RPMI8226 (cell line): ENCODE data around the gene PKP4.
A peak's percentile ranks its signal among the peaks of the same experiment; 100 is the strongest.

Experiments used
- DNase-seq: peaks from one replicate; pipeline ENCODE4 v3.0.0-alpha.2; 2015

PKP4 gene

DNA sequence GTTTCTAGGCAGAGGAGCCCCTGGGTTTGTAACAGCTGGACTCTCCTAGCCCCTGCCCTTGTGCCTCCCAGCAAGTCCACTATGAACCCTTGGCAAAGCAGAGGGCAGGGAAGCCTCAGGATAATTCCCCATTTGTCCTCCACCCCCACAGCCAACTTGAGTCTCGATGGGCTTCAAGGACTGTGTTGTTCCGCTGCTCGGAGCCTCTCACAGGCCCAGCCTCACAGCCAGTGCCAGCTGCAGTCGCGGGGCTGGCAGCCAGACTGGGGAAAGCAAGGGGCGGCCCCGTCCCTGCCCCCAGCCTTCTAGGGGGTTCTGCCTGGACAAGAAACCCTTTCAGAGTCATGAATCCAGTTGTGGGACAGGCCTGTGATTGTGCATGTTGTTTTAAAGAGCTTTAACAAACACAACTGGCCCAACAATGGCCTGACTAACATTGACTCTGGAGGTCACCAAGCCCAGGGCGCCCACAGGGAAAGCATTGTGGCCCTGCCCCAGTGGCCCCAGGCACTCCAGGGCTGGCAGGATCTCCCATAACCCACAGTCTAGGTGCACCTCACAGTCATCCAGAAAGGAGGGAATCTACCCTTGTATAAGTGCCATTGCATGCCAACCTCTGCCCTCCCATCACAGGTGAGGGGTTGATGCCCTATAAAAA lies 266.6 kb downstream of the PKP4 start:
- DNase-seq, result no peak

DNA sequence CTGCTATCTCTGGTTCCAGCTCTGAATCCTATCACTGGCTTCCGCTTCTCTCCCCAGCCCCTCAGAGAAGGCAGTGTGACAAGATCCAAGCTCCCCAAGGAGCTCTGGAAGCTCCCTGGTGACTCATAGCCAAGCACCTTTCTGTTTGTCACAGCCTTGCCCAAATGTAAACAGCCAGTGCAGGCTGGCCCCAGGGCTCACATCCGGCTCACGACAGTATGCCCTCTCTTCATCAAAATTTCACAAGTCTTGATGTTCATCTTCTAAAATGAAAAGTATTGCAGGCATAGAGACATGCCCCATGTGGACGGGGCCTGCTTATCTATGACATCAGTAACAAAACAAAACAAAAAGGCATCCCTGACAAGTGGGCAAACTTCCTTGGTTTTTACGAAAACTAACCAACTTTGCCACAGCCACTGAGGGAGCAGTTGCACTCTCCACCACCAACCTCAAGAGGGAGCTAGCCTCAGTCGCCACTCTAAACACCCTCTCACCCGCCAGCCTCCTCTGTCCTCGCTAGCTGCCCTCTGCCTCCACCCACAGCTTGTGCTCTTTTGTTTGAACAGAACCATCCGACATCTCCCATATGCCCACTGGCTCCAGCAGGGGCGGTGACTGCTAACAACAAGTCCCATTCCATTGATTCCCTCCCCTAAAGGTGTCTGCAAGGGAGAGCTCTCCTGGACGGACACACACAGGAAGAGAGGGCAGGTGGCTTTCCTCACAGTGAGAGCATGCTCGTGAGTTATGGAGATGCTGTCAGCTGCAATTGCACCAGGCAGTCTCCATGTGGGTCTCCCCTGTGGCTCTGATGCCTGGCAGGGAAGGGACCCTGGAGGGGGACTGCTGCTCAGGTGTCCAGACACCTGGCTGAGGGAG lies 267.4 kb downstream of the PKP4 start:
- no peak for DNase-seq

DNA sequence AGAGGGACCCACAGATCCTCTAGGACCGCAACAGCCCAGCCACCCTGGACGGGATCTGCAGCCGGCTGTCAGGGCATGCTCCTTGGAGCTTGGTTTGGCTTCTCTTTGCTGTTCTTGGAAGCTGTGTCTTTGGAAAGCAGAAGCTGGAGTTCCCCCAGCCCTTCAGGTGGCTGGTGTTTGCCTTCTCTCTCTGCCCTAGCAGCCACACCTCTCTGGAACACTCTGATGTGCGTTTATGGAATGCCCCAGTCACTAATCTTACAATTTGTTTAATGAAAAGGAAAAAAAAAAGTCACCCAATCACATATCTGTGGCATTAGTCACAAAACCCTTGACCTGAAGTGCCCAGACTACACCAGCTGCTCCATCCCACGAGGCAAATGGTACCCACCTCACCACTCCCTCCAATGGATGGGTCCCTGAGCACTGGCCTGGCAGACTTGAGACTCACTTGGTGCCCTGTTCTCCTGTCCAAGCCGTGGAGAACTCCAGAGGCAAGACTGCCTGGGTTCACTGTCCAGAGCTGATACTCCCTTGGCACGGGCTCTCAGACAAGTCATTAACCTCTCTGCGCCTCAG lies 268.1 kb downstream of the PKP4 start:
- DNase-seq, result no peak

DNA sequence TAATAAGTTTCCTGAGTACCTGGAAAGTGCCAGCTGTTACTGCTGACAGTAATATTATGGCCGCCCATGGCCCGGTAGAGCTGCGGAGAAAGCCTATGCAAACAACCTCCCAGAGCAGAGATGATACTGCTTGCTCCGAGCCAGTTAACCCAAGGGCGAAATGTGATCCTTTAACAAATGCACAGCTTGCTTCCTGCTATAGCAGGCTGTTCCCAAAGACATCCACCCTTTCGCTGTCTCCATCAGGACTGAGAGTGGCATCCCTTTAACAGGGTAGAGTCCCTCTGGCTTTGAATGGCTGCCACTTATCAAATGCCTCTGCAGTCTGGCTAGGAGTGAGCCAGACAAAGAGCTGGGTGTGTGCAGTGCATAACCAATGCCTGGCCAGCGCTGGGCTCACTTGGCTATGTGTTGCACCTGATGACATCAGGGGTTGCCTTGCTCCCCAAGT lies 268.7 kb downstream of the PKP4 start:
- no peak for DNase-seq

DNA sequence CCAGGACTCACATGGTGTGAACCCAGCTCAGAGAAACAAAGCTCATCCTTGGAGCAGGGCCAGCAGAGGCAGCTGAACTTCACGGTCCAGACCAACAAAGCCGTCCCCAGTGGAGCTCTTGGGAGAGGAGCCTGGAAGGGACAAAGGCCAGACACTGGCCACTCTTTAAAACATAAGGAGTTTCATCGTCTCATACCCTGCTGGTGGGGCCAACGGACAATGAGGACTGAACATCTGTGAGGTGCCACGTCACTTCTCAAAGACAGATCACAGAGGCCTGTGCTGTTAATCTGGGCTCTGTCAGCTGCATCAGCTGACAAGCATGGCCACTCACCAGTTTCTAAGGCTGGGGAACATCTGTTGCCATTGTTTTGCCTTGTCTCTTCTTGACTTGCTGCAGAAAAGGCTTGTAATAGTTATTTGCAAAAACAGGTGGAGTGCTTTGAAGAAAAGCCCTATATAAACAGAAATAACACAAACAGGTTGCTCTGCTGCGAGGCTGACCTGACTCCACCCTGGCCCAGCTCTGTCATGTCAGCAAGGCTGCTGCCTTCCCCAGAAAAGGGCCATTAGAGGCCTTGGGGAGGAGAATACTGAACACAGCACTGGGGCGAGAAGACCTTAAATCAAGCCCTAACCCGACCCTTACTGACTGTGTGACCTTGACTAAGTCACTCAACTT lies 270.3 kb downstream of the PKP4 start:
- DNase-seq, result peak; percentile 26

DNA sequence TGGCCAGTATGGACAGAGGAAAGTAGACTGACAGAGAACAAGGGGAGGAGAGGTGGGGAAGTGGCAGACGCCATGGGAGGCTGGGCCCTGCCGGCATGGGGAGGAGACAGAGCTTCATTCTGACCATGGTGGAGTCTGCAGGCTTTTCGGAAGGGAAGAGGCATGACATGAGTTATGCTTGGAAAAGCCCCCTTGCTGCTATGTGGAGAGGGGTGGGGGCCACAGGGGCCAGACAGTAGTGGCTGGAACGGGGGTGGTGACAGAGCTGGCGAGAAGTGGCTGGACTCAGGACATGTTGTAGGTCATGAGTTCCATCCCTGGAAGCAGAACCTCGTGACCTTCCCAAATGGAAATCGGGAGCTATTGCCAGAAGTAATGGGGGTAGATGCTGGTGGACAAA lies 271.7 kb downstream of the PKP4 start:
- DNase-seq, result no peak

DNA sequence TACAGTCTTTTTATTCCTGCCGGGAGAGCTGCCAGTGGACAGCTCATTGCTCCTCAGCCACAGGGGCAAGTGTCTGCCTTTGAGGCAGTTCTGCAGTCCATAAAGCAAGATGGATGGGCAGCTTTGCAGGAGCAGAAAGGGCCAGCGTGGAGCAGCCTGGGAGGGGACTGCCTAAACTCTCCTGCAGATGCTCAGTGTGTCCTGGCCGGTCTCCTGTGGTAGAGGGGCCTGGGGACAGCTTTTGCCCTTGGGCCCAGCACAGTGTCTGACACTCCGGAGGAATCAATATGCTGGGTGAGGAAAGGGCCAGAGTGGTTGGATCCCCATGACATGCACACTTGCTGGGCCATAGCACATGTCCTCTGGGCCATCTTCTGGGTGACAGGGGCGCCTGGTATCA lies 272.7 kb downstream of the PKP4 start:
- DNase-seq, result no peak

DNA sequence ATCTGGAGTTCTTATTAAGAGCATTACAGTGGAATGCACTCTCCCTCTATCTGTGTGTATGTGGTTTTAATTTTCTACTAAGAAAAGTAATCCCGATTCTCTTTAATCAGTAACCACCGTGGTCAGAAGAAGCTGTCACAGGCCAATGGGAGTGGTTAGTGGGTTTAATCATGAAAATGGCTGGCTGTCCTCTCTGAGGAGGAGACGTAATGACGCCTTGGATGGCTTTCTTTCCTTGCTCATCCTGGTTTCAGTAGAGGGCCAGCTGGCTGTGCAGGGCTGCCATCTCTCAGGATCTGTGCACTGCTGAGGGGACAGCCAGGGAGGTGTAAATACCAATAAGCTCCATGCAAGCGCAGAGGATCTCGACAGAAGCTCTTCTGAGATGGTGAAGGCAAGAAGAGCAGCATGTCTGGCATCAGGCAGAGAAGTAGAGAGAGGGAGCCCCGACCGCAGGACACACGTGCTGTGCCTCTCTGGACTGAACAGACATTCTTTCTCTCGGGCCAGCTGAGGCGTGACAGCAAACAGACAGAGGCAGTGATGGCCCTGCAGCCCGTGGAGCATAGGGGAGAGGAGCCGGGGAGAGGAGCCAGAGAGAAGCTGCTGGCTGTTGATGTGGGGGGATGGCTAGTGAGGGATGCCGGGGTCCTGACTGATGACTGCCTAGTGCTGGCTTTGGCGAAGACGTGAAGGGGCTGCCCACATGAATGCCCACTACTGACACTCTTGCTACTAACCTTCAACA lies 273.3 kb downstream of the PKP4 start:
- no peak for DNase-seq

DNA sequence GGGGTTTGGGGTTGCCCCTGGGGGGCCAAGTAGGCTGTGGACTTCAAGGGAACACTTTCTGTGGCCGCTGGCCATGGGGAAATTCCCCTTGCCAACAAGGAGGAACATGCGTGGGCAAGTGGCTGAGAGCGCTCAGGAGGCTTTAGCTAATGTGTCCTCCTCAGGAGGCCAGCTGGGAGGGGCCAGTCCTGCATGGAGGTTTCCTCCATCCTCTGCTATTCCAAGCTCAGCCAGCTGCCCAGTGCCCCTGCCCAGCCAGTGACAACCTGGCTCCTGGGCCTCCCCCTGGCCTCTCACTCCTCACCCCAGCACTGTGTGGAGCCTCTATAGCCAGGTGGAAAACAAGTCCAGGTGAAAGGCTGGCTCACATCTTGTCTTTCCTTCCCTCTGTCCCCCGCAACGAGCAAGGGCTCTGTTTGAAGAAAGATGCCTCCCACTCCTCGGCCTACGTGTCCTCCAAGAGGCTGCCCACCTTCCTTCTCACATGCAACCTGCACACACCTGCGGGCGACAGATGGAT lies 273.9 kb downstream of the PKP4 start:
- no peak for DNase-seq

DNA sequence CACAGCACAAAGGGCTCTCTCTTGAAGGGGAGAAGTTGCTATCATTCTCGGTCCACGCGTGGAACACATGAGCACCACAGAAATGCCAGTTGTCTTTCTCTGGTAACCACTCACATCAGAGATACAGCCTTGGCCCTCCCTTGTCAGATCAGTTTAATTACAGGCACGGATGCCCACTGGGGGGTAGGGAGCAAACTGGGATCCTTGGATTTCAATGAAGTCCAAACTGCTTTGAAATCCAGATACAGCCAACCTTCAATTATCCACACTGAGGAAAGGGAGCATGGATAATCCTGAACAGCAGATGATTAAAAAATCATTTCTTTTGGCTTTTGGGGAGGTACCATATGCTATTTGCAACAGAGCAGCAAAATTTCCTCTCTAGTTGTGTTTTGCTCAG lies 274.6 kb downstream of the PKP4 start:
- DNase-seq, result no peak
